Heart left ventricle (tissue), 16 donors: ENCODE results near the gene SCYGR3. TPM values are rescaled to one million over a fixed set of nuclear protein-coding genes. Genes with fewer than 3 reads are reported as not detected.
"Not testable (repeated sequence)": the region's sequence is repeated elsewhere in the genome, so short reads cannot be mapped to it uniquely, and the experiment has no call there.

ENCODE experiments used
- ATAC-seq, 4 donors: fragments of 200-7000 bp; cut with Tn5 transposase; one replicate each; pipeline ENCODE4 v1.9.1; 2020 to 2022; ENCODE audit warnings: moderate library complexity in 4 of 4, mild to moderate bottlenecking in 3 of 4, moderate number of reproducible peaks in 1 of 4
- DNase-seq, 5 donors: peaks; one replicate each; pipeline ENCODE4 v3.0.0-alpha.2; 2020
- H3K27ac ChIP-seq, 12 donors: fragments of 200-600 bp; sonication (generic) in 4 of 12; one replicate each; pipeline versions ENCODE4 v1.5.0 to v1.8.0; 2016 to 2022; ENCODE audit warnings: mild to moderate bottlenecking in 2 of 12
- H3K27me3 ChIP-seq, 9 donors: fragments of 200-600 bp; sonication (generic) in 2 of 9; one replicate each; pipeline versions ENCODE4 v1.5.1 to v1.8.0; 2016 to 2022; ENCODE audit warnings: mild to moderate bottlenecking in 3 of 9
- H3K36me3 ChIP-seq, 9 donors: fragments of 200-600 bp; sonication (generic) in 2 of 9; one replicate each; pipeline versions ENCODE4 v1.5.0 to v1.8.0; 2018 to 2022; ENCODE audit warnings: mild to moderate bottlenecking in 2 of 9
- H3K4me1 ChIP-seq, 12 donors: fragments of 200-600 bp; sonication (generic) in 4 of 12; one replicate each; pipeline versions ENCODE4 v1.5.0 to v1.8.0; 2016 to 2022; ENCODE audit warnings: mild to moderate bottlenecking in 3 of 12
- H3K4me3 ChIP-seq, 12 donors: fragments of 200-600 bp; sonication (generic) in 4 of 12; one replicate each; pipeline versions ENCODE4 v1.5.0 to v1.8.0; 2017 to 2022; ENCODE audit warnings: mild to moderate bottlenecking in 9 of 12, moderate library complexity in 4 of 12
- H3K9me3 ChIP-seq, 12 donors: fragments of 200-600 bp; sonication (generic) in 4 of 12; one replicate each; pipeline versions ENCODE4 v1.5.0 to v1.8.0; 2016 to 2022; ENCODE audit warnings: mild to moderate bottlenecking in 1 of 12
- CTCF ChIP-seq, 12 donors: fragments of 200-600 bp; sonication (generic) in 4 of 12; IDR thresholded peaks; one replicate each; pipeline versions ENCODE4 v1.5.0 to v1.8.0; 2018 to 2022; ENCODE audit warnings: antibody characterized with exemption in 12 of 12, mild to moderate bottlenecking in 5 of 12
- POLR2A ChIP-seq, 2 donors: fragments of 450-650 bp; IDR thresholded peaks; one replicate each; pipeline ENCODE4 v1.6.1; 2017; ENCODE audit warnings: antibody characterized with exemption in 2 of 2, mild to moderate bottlenecking in 2 of 2, moderate library complexity in 2 of 2
- WGBS, 4 donors: extraction: QIAGEN DNeasy Blood & Tissue Kit in 2 of 4; methylation state at CpG; one replicate each; pipeline versions ENCODE4 v1.1.5 to v1.1.7; 2013 to 2018; 5-methylcytosine and 5-hydroxymethylcytosine counted together
- intact Hi-C, 10 donors: fragments of 100-400 bp; cut with DNase I; formaldehyde crosslinking; loops; one replicate each; pipeline versions ENCODE4 v1.11.1 to v1.14.2; 2022
- polyA plus RNA-seq, 2 donors: library from polyadenylated mRNA; stranded (reverse); fragments of 200-250 nt; gene quantifications; one replicate each; pipeline ENCODE4 v1.2.3, GENCODE V29; 2013
- total RNA-seq, 9 donors: library from RNA; depleted of rRNA in 2 of 9; stranded (reverse); fragments of >200 nt in 2 of 9; fragmentation: NEBNext Ultra II Directional in 3 of 9; extraction: Animal tissue kit (Norgen Biotek cat#: 25700) in 3 of 9; gene quantifications; one replicate each; pipeline versions ENCODE4 v1.1.0 to v1.2.4, GENCODE V29; 2016 to 2023
- donor health status: ischemic (EF 13 %, LVEDD 7.1; RV severe dilation, severe dysfunction).
- donor health status: healthy with polysubstance abuse.
- donor health status: DM: no; HTN: yes; CAD: no.
- donor health status: DM: no; HTN: no; CAD: no.
- donor health status: ischemic (EF 25% LVEDD 6.9; RV normal size, moderate dysfunction).
- donor health status: ischemic (EF 25% LVEDD 5.7; RV mildly dilated, moderate dysfunction).
- donor health status: healthy.
- donor health status: DM: yes; HTN: yes; CAD: no.
- donor health status: ischemic (EF 35%, LVEDD 5.7; RV mildly dilated, moderate dysfunction).
- donor health status: nonischemic (EF 11% LVEDD 7.7; RV severe dilation, severe dysfunction).
- donor health status: DM: yes; HTN: yes; CAD: no.
- donor health status: PGD.
- donor health status: ischemic (EF 29% LVEDD 5.4; RV normal size, mild dysfunction).
- donor health status: nonischemic (EF 23%, LVEDD 6.1; RV moderate dilation, normal function).

Gene SCYGR3
- total and polyA plus RNA-seq, 11 donors, result not detected

- WGBS, 4 donors, result 47 to 70% (median 52%) methylated on average over 1 of the region's 1 CpG
- H3K4me1 ChIP-seq, result peaks cover 0 to 7% (median 0%) of the 10 kb centered on the region in 12 donors
- no peak for DNase-seq
- intact Hi-C loops, result no loop called here
- H3K27me3 ChIP-seq, result peaks cover 0 to 3% (median 0%) of the 10 kb centered on the region in 9 donors
- H3K9me3 ChIP-seq, result no peaks in the 10 kb centered on the region
- H3K4me3 ChIP-seq, result no peak overlapping the region
- H3K36me3 ChIP-seq, result no peaks in the 10 kb centered on the region
- no peak for TF ChIP-seq CTCF (IDR thresholded peaks at IDR 0.05)
- no peak for TF ChIP-seq POLR2A (IDR thresholded peaks at IDR 0.05)
- no peak overlapping the region for H3K27ac ChIP-seq
- no peak for ATAC-seq
These were observed 8.2 kb downstream of the SCYGR3 start for GRCh38 chr2:227606476-227606875.

- H3K36me3 ChIP-seq, result no peaks in the 10 kb centered on the region
- peaks cover 0 to 4% (median 0%) of the 10 kb centered on the region in 9 donors for H3K27me3 ChIP-seq
- intact Hi-C loops, result no loop called here
- H3K4me3 ChIP-seq, result no peak overlapping the region
- no peak overlapping the region for H3K27ac ChIP-seq
- TF ChIP-seq CTCF (IDR thresholded peaks at IDR 0.05) (no peak), POLR2A (IDR thresholded peaks at IDR 0.05) (no peak)
- DNase-seq (no peak), ATAC-seq (no peak)
- H3K9me3 ChIP-seq, result no peaks in the 10 kb centered on the region
- WGBS, 4 donors, result 63 to 78% (median 69%) methylated on average over 3 of the region's 3 CpGs
- H3K4me1 ChIP-seq, result no peaks in the 10 kb centered on the region
These were observed 12.3 kb downstream of the SCYGR3 start for GRCh38 chr2:227602358-227602757.

- H3K27me3 ChIP-seq, result peaks cover 0 to 12% (median 0%) of the 10 kb centered on the region in 9 donors
- DNase-seq, H3K4me1 ChIP-seq, ATAC-seq, H3K36me3 ChIP-seq, H3K27ac ChIP-seq, H3K9me3 ChIP-seq, H3K4me3 ChIP-seq, intact Hi-C loops: not testable (repeated sequence)
- 79 to 86% (median 82%) methylated on average over 16 of the region's 16 CpGs for WGBS, 4 donors
These were observed 15.7 kb downstream of the SCYGR3 start, which contains the start of gene SCYGR2 for GRCh38 chr2:227598835-227599503. Gene SCYGR2, plus strand, starts transcription at chr2:227598893. Its CDS starts 0 bp downstream, at chr2:227598893.

GRCh38 chr2:227597998-227598397 is 16.6 kb downstream of the SCYGR3 start:
- TF ChIP-seq CTCF (IDR thresholded peaks at IDR 0.05), result no peak
- no peak for TF ChIP-seq POLR2A (IDR thresholded peaks at IDR 0.05)
- Histone ChIP-seq H3K36me3 (no peaks in the 10 kb centered on the region), H3K4me1 (no peaks in the 10 kb centered on the region), H3K27ac (no peak overlapping the region), H3K4me3 (no peak overlapping the region), H3K9me3 (no peaks in the 10 kb centered on the region), H3K27me3 (peaks cover 0 to 12% (median 0%) of the 10 kb centered on the region in 9 donors)
- ATAC-seq, result no peak
- 55 to 70% (median 60%) methylated on average over 4 of the region's 4 CpGs for WGBS, 4 donors
- intact Hi-C loops, result no loop called here
- no peak for DNase-seq

- no peak overlapping the region for H3K4me3 ChIP-seq
- no peaks in the 10 kb centered on the region for H3K36me3 ChIP-seq
- no peak for DNase-seq
- peaks cover 0 to 12% (median 0%) of the 10 kb centered on the region in 9 donors for H3K27me3 ChIP-seq
- ATAC-seq, result no peak
- H3K9me3 ChIP-seq, result no peaks in the 10 kb centered on the region
- intact Hi-C loops, result no loop called here
- TF ChIP-seq POLR2A (IDR thresholded peaks at IDR 0.05), result no peak
- no peak for TF ChIP-seq CTCF (IDR thresholded peaks at IDR 0.05)
- no peaks in the 10 kb centered on the region for H3K4me1 ChIP-seq
- H3K27ac ChIP-seq, result no peak overlapping the region
These were observed 17.6 kb downstream of the SCYGR3 start for GRCh38 chr2:227597036-227597435.
